GM23338 (cell line): ENCODE results near the gene PRSS27. TPM values are rescaled to one million over a fixed set of nuclear protein-coding genes. Genes with fewer than 3 reads are reported as not detected.

ENCODE experiments used
- ATAC-seq: fragments of 200-7000 bp; cut with Tn5 transposase; 3 replicates; pipeline ENCODE4 v1.9.1; 2020
- DNase-seq: peaks from one replicate; pipeline ENCODE4 v3.0.0-alpha.2; 2015; ENCODE audit warnings: low spot score
- H2AFZ ChIP-seq: fragments of 200-600 bp; sonication (generic); 2 replicates; pipeline ENCODE4 v1.8.0; 2016; ENCODE audit warnings: antibody characterized with exemption, mild to moderate bottlenecking, moderate library complexity
- H3F3A ChIP-seq: fragments of 200-600 bp; sonication (generic); replicated peaks from 2 replicates; pipeline ENCODE4 v1.8.0; 2017; ENCODE audit warnings: antibody characterized with exemption, mixed run types, low read depth
- H3K27ac ChIP-seq: fragments of 200-600 bp; sonication (generic); 2 replicates; pipeline ENCODE4 v1.6.1; 2016; ENCODE audit warnings: low read depth
- H3K27me3 ChIP-seq: fragments of 200-600 bp; sonication (generic); 2 replicates; pipeline ENCODE4 v1.8.0; 2016; ENCODE audit warnings: mild to moderate bottlenecking, mixed run types, moderate library complexity; ENCODE audit not compliant: insufficient read depth
- H3K36me3 ChIP-seq: fragments of 200-600 bp; sonication (generic); 2 replicates; pipeline ENCODE4 v1.8.0; 2016; ENCODE audit warnings: mild to moderate bottlenecking; ENCODE audit not compliant: insufficient read depth
- H3K4me1 ChIP-seq: fragments of 200-600 bp; sonication (generic); 2 replicates; pipeline ENCODE4 v1.8.0; 2016; ENCODE audit warnings: mild to moderate bottlenecking, moderate library complexity; ENCODE audit not compliant: insufficient read depth
- H3K4me2 ChIP-seq: fragments of 200-600 bp; sonication (generic); 2 replicates; pipeline ENCODE4 v1.7.1; 2017; ENCODE audit warnings: mixed run types
- H3K4me3 ChIP-seq: fragments of 200-600 bp; sonication (generic); 2 replicates; pipeline ENCODE4 v1.6.1; 2016; ENCODE audit warnings: mixed run types
- H3K79me2 ChIP-seq: fragments of 200-600 bp; sonication (generic); replicated peaks from 2 replicates; pipeline ENCODE4 v1.8.0; 2017; ENCODE audit warnings: mild to moderate bottlenecking; ENCODE audit not compliant: insufficient read depth
- H3K9me2 ChIP-seq: fragments of 200-600 bp; sonication (generic); 2 replicates; pipeline ENCODE4 v1.8.0; 2017; ENCODE audit not compliant: insufficient read depth
- H4K20me1 ChIP-seq: fragments of 200-600 bp; sonication (generic); replicated peaks from 2 replicates; pipeline ENCODE4 v1.8.0; 2017; ENCODE audit warnings: mild to moderate bottlenecking; ENCODE audit not compliant: insufficient read depth
- H3K27ac Mint-ChIP-seq: 2 replicates; pipeline ENCODE4 v1.8.0; 2020; ENCODE audit warnings: inconsistent platforms, mild to moderate bottlenecking, moderate library complexity, mixed read lengths
- H3K27me3 Mint-ChIP-seq: 3 replicates; pipeline ENCODE4 v1.8.0; 2022; ENCODE audit warnings: low read depth, mild to moderate bottlenecking, moderate library complexity, mixed read lengths, inconsistent platforms; ENCODE audit not compliant: insufficient read depth, poor library complexity
- H3K36me3 Mint-ChIP-seq: 3 replicates; pipeline ENCODE4 v1.8.0; 2021; ENCODE audit warnings: low read depth, mild to moderate bottlenecking, inconsistent platforms, moderate library complexity, mixed read lengths
- H3K4me1 Mint-ChIP-seq: 3 replicates; pipeline ENCODE4 v1.8.0; 2020; ENCODE audit warnings: mild to moderate bottlenecking, inconsistent platforms, mixed read lengths
- H3K4me3 Mint-ChIP-seq: 3 replicates; pipeline ENCODE4 v1.8.0; 2021; ENCODE audit warnings: moderate library complexity, mild to moderate bottlenecking, inconsistent platforms, mixed read lengths
- H3K9me3 Mint-ChIP-seq: 3 replicates; pipeline ENCODE4 v1.8.0; 2020; ENCODE audit warnings: moderate library complexity, mild to moderate bottlenecking, inconsistent platforms, mixed read lengths
- CREB1 ChIP-seq: fragments of 250-450 bp; sonication (Bioruptor Pico); IDR thresholded peaks from 2 replicates; pipeline ENCODE4 v1.5.0; 2020; ENCODE audit warnings: low read depth, mild to moderate bottlenecking, moderate library complexity
- CTCF ChIP-seq, 2 experiments: fragments of 200-600 bp in 1 of 2; sonication (generic) in 1 of 2; conservative IDR thresholded peaks; 2 replicates each; pipeline versions ENCODE4 v1.5.1 to v1.6.1; 2016 to 2017; ENCODE audit warnings: antibody characterized with exemption in 2 of 2, low read depth in 2 of 2, mild to moderate bottlenecking in 2 of 2, moderate library complexity in 1 of 2
- ETS1 ChIP-seq: IDR thresholded peaks from 2 replicates; pipeline ENCODE4 v1.6.1; 2016; ENCODE audit warnings: antibody characterized with exemption
- EZH2 ChIP-seq: fragments of 200-600 bp; sonication (generic); IDR thresholded peaks from one replicate; pipeline ENCODE4 v1.8.0; 2017; ENCODE audit warnings: antibody characterized with exemption, mild to moderate bottlenecking, low read depth; ENCODE audit not compliant: unreplicated experiment
- EZH2phosphoT487 ChIP-seq: fragments of 200-600 bp; sonication (generic); IDR thresholded peaks from one replicate; pipeline ENCODE4 v1.8.1; 2018; ENCODE audit warnings: antibody characterized with exemption; ENCODE audit not compliant: unreplicated experiment
- JUNB ChIP-seq: IDR thresholded peaks from one replicate; pipeline ENCODE4 v1.6.1; 2016; ENCODE audit warnings: antibody characterized with exemption; ENCODE audit not compliant: unreplicated experiment
- NANOG ChIP-seq: IDR thresholded peaks from 2 replicates; pipeline ENCODE4 v1.6.1; 2016; ENCODE audit warnings: antibody characterized with exemption, borderline replicate concordance
- POLR2AphosphoS5 ChIP-seq: IDR thresholded peaks from 2 replicates; pipeline ENCODE4 v1.6.1; 2016; ENCODE audit warnings: antibody characterized with exemption, low read depth
- REST ChIP-seq: IDR thresholded peaks from one replicate; pipeline ENCODE4 v1.6.1; 2018; ENCODE audit warnings: antibody characterized with exemption; ENCODE audit not compliant: unreplicated experiment
- STAT1 ChIP-seq: IDR thresholded peaks from one replicate; pipeline ENCODE4 v1.6.1; 2016; ENCODE audit warnings: antibody characterized with exemption; ENCODE audit not compliant: unreplicated experiment
- ZNF114 ChIP-seq: fragments of 250-450 bp; sonication (Bioruptor Pico); IDR thresholded peaks from 2 replicates; pipeline ENCODE4 v1.5.0; 2020; ENCODE audit warnings: mild to moderate bottlenecking, moderate library complexity
- ZNF331 ChIP-seq: fragments of 250-450 bp; sonication (Bioruptor Pico); IDR thresholded peaks from 2 replicates; pipeline ENCODE4 v1.5.0; 2020; ENCODE audit warnings: low read depth, mild to moderate bottlenecking, moderate library complexity
- ZNF462 ChIP-seq: fragments of 250-450 bp; sonication (Bioruptor Pico); IDR thresholded peaks from 2 replicates; pipeline ENCODE4 v1.5.0; 2020; ENCODE audit warnings: mild to moderate bottlenecking, moderate library complexity
- polyA plus RNA-seq: library from polyadenylated mRNA; unstranded; fragments of >200 nt; fragmentation: Nextera tagmentation; extraction: Ambion mirVana; gene quantifications from 2 replicates; pipeline ENCODE4 v1.2.1, GENCODE V29; 2016
- total RNA-seq: library from RNA; depleted of rRNA; stranded (reverse); fragments of >200 nt; shearing (Covaris generic); gene quantifications from 2 replicates; pipeline ENCODE4 v1.2.3, GENCODE V29; 2014

Gene PRSS27
- total and polyA plus RNA-seq, 2 experiments from 2014 or later = 0.73 to 1.6 TPM

- no peak for ATAC-seq
- H3K27ac Mint-ChIP-seq = no peak overlapping the region
- no peak overlapping the region for H3K27ac ChIP-seq
- no peaks in the 10 kb centered on the region for H3K4me1 Mint-ChIP-seq
- H3K9me2 ChIP-seq = no peaks in the 10 kb centered on the region
- H3K79me2 ChIP-seq = no peaks in the 10 kb centered on the region
- no peak for DNase-seq
- H3K36me3 ChIP-seq = 0 out of 2 replicates have a peak, but pooled peaks cover 5% of the 10 kb centered on the region
- no peaks in the 10 kb centered on the region for H3K27me3 ChIP-seq
- H3K4me3 ChIP-seq = no peak overlapping the region
- H3K4me2 ChIP-seq = no peak overlapping the region
- H2AFZ ChIP-seq = no peak overlapping the region
- peaks cover 5% of the 10 kb centered on the region for H3K27me3 Mint-ChIP-seq
- no peaks in the 10 kb centered on the region for H3K9me3 Mint-ChIP-seq
- H3K36me3 Mint-ChIP-seq = peaks cover 12% of the 10 kb centered on the region; the same call in 2 of the 3 replicates
- no peaks in the 10 kb centered on the region; the same call in 1 of the 2 replicates for H4K20me1 ChIP-seq
- H3K4me1 ChIP-seq = no peaks in the 10 kb centered on the region
- no peaks in the 10 kb centered on the region; the same call in 1 of the 2 replicates for H3F3A ChIP-seq
- TF ChIP-seq ZNF462 (CRISPR knock-in tag) = no peak
- TF ChIP-seq JUNB = no peak
- TF ChIP-seq NANOG = no peak
- no peak for TF ChIP-seq CREB1 (CRISPR knock-in tag)
- TF ChIP-seq REST = no peak
- TF ChIP-seq CTCF (conservative IDR thresholded peaks at IDR 0.05; ENCODE audit: low read depth in 2 of 2) = no peak
- no peak for TF ChIP-seq EZH2phosphoT487
- no peak for TF ChIP-seq STAT1
- TF ChIP-seq POLR2AphosphoS5 = no peak
- no peak for TF ChIP-seq EZH2
- no peak for TF ChIP-seq ETS1
- TF ChIP-seq ZNF114 (CRISPR knock-in tag) = no peak
- TF ChIP-seq ZNF331 (CRISPR knock-in tag) = no peak
- H3K4me3 Mint-ChIP-seq = no peak overlapping the region
These were observed 13.3 kb downstream of the PRSS27 start for GRCh38 chr16:2706611-2707311.
